GM12864 (cell line): ENCODE results near the gene ONECUT3.

Experiments
- DNase-seq: peaks from one replicate; pipeline ENCODE4 v3.0.0-alpha.2; 2011; ENCODE audit warnings: low read depth
- H3K4me3 ChIP-seq: 2 replicates; pipeline ENCODE4 v1.5.1; 2011; ENCODE audit warnings: mild to moderate bottlenecking, low read depth, low read length, control low read depth
- CTCF ChIP-seq: IDR thresholded peaks from 2 replicates; pipeline ENCODE4 v1.5.1; 2011; ENCODE audit warnings: low read depth, mild to moderate bottlenecking, moderate library complexity, low read length, control low read depth, inconsistent platforms; ENCODE audit errors: missing control alignments

The ONECUT3 gene

DNA sequence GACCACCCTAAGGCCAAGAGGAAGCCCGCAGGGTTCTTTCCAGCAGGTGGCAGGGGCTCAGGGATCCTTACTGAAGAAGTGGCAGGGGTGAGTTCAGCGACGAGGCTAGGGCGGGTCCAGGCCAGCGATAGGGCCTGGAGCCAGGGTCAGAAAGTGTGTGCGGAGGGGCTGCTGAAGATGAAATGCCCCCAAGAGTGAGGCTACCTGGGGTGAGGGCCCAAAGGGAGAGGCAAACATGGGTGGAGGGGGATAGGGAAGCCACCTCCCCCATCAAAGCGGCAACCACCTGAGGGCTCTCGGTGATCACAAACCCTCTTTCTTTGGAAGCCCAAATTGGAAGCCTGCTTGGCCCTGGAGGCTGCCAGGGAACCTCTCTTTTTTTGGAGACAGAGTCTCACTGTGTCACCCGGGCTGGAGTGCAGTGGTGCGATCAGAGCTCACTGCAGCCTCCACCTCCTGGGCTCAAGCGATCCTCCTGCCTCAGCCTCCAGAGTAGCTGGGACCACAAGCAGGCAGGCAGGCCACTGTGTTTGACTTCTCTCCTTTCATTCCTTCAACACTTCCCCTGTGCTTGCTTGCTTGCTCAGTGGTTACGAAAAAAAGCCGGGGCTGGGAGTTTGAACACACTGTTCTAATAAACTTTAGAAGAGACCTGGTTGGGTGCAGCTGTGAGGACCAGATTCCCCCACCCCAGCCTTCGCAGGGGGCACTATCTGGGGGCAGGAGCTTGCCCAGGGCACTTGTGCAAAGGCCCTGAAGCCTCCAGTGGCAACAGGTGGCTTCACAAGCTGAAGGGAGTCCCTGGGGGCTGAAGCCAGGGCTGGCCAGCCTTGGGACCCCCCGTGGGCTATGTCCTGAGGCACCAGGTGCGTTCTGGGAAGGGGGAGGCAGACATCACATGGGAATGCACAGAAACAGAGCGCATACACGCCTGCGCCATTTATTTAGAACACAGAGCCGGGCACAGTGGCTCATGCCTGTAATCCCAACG, 60.2 kb downstream of the ONECUT3 start:
- DNase-seq = no peak
- no peak for TF ChIP-seq CTCF
- peak overlapping the region; percentile 53 for H3K4me3 ChIP-seq

GRCh38 chr19:1814391-1814790, 61.1 kb downstream of the ONECUT3 start:
- no peak for TF ChIP-seq CTCF
- H3K4me3 ChIP-seq = no peak overlapping the region

DNA sequence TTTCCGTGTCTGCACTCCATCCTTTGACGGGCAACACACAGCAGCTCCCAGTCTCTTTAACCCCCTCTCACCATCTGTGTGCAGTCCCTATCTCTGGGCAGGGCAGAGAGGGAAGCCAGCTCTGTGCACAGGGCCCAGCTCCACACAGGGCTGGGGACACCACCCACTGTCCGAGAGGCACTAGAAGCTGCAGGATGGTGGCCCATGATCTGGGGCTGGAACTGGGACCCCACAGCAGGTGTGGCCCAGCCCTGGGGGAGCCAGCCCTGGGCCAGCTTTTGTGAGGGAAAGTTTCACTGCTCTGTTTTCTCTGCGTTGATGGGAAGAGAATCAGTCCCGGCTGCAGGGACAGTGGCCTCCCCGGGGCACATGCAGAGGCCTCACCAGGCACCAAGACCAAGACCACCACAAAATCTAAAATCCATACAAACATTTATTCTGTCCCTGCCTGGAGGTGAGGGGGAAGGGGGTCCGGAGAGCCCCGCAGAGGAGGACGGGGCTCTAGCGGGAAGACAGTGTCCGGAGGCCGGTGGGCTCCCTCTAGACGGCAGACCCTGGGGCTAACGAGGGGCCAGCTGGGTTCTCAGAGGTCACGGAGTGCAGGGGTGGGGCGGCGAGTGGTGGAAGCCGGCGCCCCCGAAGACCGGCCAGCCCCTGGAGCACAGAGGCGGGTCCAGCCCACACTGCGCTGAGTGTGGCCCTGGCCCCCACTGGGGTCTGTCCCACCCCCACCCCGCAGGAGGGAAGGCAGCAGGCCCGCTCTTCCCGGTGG, 61.7 kb downstream of the ONECUT3 start:
- no peak overlapping the region for H3K4me3 ChIP-seq
- no peak for TF ChIP-seq CTCF

More at GRCh38 chr19:1814391-1814790, 61.1 kb downstream of the ONECUT3 start:
- no peak for DNase-seq

DNA sequence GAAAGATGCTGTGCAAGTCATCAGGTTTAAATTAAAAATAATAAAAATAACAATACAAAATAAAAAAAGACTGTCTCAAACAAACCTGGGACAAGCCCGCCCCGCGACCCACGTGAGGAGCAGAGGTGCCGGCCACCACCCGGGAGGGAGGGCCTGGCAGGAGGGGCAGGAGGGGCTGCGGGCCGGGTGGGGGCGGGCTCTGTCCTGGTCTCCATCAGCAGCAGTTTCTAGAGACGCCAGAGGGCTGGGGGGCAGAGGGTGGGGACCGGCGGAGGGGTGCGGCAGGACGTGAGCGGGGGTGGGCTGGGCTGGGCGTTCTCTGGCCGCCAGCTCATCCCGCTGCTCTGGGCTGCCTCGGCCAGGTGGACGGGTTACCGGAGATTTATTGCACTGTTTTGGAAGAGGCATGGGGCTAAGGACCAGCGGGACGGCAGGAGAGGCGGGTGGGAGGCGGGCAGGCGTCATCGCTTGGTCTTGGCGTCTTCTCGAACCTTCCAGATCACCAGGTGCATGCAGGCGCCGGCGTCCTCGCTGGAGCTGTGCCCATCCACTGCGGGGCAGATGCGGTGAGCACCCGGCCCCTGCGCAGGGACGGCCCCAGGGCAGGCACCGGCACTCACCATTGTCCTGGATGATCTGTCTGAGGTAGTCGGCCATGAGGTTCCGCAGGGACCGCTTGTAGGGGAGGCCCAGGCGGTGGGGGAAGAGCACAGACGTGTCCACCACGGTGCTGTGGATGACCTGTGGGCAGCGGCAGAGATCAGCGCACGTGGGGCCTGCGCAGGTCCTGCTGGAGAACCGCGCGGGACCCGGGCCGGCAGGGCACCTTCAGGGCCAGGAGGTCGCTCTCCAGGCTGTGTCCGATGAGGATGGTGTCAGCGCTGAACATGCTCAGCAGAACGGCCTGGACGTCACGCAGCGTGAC, 62.6 kb downstream of the ONECUT3 start:
- no peak for DNase-seq

More for the DNA sequence above, 61.7 kb downstream of the ONECUT3 start:
- DNase-seq = no peak

GRCh38 chr19:1816530-1817298, 63.4 kb downstream of the ONECUT3 start:
- DNase-seq = no peak
- TF ChIP-seq CTCF = no peak
- no peak overlapping the region for H3K4me3 ChIP-seq

More for the DNA sequence above, 62.6 kb downstream of the ONECUT3 start:
- no peak for TF ChIP-seq CTCF
- H3K4me3 ChIP-seq = no peak overlapping the region
